ENCODE results near the gene CHD9NB. TPM values are rescaled to one million over a fixed set of nuclear protein-coding genes. Genes with fewer than 3 reads are reported as not detected.

CHD9NB gene
- polyA plus RNA-seq, 1 of the 3 experiments (the other 2 are of a cell fraction): 2.7 TPM

DNA sequence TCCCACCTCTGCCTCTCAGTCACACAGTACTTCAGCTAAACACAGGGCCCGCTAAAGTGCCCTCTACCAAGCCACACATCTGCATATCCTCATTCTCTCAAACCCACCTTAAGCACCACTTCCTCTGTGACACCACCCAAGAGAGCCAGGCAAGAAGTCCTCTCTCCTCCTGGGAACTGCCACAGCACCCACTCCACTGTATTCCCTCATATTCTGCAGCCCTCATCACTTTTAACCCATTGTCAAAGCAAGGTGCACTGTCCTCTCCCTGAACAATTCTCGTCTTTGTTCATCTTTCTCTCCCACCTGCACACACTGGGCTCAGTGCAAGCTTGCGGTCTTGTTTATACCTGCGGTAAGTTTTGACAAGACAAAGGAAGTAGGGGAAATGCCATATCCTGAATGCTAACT, 15.7 kb upstream of the CHD9NB start:
- H3K4me3 ChIP-seq (ENCODE audit: low read depth in 2 of 2, low read length in 1 of 2): no peak overlapping the region
- H3K9me3 ChIP-seq: no peaks in the 10 kb centered on the region
- ChIA-PET POLR2A (no interaction called here), CTCF (interaction anchor here (5.3 kb wide), 1 partner anchor 14 kb away, joined by 25 read pairs; the partner anchor contains the start of gene CHD9)
- no peak for DNase-seq
- H3K4me1 ChIP-seq (ENCODE audit: control insufficient read depth in 1 of 2, insufficient read depth in 2 of 2, low read depth in 1 of 2, low read length in 1 of 2): peaks cover 11 to 15% of the 10 kb centered on the region in 2 experiments; a peak in 3 of 4 replicates
- no peak overlapping the region for H3K27ac ChIP-seq (ENCODE audit: low read depth in 2 of 2, low read length in 1 of 2)
- H3K9me2 ChIP-seq: no peaks in the 10 kb centered on the region
- TF ChIP-seq, protein P1, sequence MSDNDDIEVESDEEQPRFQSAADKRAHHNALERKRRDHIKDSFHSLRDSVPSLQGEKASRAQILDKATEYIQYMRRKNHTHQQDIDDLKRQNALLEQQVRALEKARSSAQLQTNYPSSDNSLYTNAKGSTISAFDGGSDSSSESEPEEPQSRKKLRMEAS (IDR thresholded peaks at IDR 0.05; ENCODE audit: low read depth): no peak
- no peak for TF ChIP-seq NFIC (IDR thresholded peaks at IDR 0.05; ENCODE audit: borderline replicate concordance)
- no peak for TF ChIP-seq JUND (IDR thresholded peaks at IDR 0.05)
- no peak for TF ChIP-seq GATA2 (CRISPR knock-in tag; IDR thresholded peaks at IDR 0.05)
- no peak for TF ChIP-seq RCOR1 (IDR thresholded peaks at IDR 0.05; ENCODE audit: low read length)
- TF ChIP-seq TCF12 (IDR thresholded peaks at IDR 0.05): no peak
- TF ChIP-seq USF2 (IDR thresholded peaks at IDR 0.05; ENCODE audit: borderline replicate concordance, low read depth, low read length): no peak
- TF ChIP-seq SIN3A (IDR thresholded peaks at IDR 0.05; ENCODE audit: borderline replicate concordance, low read depth, low read length): no peak
- H3K36me3 ChIP-seq (replicated peaks in 1 of 2; ENCODE audit: control insufficient read depth in 1 of 2, insufficient read depth in 2 of 2, low read length in 1 of 2): no peaks in the 10 kb centered on the region
- H3K9ac ChIP-seq: no peak overlapping the region
- H3K27me3 ChIP-seq (ENCODE audit: insufficient read depth): no peaks in the 10 kb centered on the region
- H2AFZ ChIP-seq (ENCODE audit: low read depth): no peak overlapping the region
- peaks cover 58% of the 10 kb centered on the region for H3K79me2 ChIP-seq (ENCODE audit: insufficient read depth)
- no peaks in the 10 kb centered on the region for H4K20me1 ChIP-seq (ENCODE audit: insufficient read depth)
- WGBS (ENCODE audit: low lambda C conversion rate): 98% methylated on average over 4 of the region's 4 CpGs
- H3F3A ChIP-seq (replicated peaks; ENCODE audit: insufficient read depth): no peaks in the 10 kb centered on the region
- no peak overlapping the region for H3K4me2 ChIP-seq

DNA sequence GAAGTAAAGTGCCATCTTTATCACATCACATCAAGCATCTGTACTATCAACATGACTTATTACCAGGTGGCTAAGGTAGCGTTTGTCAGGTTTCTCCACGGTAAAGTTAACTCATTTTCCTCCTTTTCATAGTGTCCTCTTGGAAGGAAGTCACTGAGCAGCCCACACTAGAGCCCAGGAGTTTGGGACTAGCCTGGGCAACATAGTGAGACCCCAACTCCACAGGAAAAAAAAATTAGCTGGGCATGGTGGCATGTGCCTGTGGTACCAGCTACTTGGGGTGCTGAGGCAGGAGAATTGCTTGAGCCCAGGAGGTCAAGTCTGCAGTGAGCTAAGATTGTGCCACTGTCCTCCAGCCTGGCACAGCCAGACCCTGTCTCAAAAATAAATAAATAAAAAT, 15.0 kb upstream of the CHD9NB start:
- Histone ChIP-seq H3K27me3 (ENCODE audit: insufficient read depth) (no peaks in the 10 kb centered on the region), H3K36me3 (replicated peaks in 1 of 2; ENCODE audit: control insufficient read depth in 1 of 2, insufficient read depth in 2 of 2, low read length in 1 of 2) (no peaks in the 10 kb centered on the region), H3K4me1 (ENCODE audit: control insufficient read depth in 1 of 2, insufficient read depth in 2 of 2, low read depth in 1 of 2, low read length in 1 of 2) (peaks cover 11 to 15% of the 10 kb centered on the region in 2 experiments; a peak in 3 of 4 replicates), H3K27ac (ENCODE audit: low read depth in 2 of 2, low read length in 1 of 2) (no peak overlapping the region), H3K9me3 (no peaks in the 10 kb centered on the region), H3K79me2 (ENCODE audit: insufficient read depth) (peaks cover 54% of the 10 kb centered on the region), H3F3A (replicated peaks; ENCODE audit: insufficient read depth) (no peaks in the 10 kb centered on the region), H2AFZ (ENCODE audit: low read depth) (no peak overlapping the region), H3K4me3 (ENCODE audit: low read depth in 2 of 2, low read length in 1 of 2) (no peak overlapping the region), H4K20me1 (ENCODE audit: insufficient read depth) (no peaks in the 10 kb centered on the region), H3K4me2 (no peak overlapping the region), H3K9ac (no peak overlapping the region), H3K9me2 (no peaks in the 10 kb centered on the region)
- no peak for DNase-seq
- POLR2A ChIA-PET: no interaction called here
- CTCF ChIA-PET: interaction anchor here (5.3 kb wide), 1 partner anchor 13 kb away, joined by 25 read pairs; the partner anchor contains the start of gene CHD9
- TF ChIP-seq, protein P2, sequence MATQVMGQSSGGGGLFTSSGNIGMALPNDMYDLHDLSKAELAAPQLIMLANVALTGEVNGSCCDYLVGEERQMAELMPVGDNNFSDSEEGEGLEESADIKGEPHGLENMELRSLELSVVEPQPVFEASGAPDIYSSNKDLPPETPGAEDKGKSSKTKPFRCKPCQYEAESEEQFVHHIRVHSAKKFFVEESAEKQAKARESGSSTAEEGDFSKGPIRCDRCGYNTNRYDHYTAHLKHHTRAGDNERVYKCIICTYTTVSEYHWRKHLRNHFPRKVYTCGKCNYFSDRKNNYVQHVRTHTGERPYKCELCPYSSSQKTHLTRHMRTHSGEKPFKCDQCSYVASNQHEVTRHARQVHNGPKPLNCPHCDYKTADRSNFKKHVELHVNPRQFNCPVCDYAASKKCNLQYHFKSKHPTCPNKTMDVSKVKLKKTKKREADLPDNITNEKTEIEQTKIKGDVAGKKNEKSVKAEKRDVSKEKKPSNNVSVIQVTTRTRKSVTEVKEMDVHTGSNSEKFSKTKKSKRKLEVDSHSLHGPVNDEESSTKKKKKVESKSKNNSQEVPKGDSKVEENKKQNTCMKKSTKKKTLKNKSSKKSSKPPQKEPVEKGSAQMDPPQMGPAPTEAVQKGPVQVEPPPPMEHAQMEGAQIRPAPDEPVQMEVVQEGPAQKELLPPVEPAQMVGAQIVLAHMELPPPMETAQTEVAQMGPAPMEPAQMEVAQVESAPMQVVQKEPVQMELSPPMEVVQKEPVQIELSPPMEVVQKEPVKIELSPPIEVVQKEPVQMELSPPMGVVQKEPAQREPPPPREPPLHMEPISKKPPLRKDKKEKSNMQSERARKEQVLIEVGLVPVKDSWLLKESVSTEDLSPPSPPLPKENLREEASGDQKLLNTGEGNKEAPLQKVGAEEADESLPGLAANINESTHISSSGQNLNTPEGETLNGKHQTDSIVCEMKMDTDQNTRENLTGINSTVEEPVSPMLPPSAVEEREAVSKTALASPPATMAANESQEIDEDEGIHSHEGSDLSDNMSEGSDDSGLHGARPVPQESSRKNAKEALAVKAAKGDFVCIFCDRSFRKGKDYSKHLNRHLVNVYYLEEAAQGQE (IDR thresholded peaks at IDR 0.05; ENCODE audit: low read depth, low read length): no peak
- TF ChIP-seq, protein P1 (IDR thresholded peaks at IDR 0.05; ENCODE audit: low read depth): no peak
- no peak for TF ChIP-seq GABPA (IDR thresholded peaks at IDR 0.05; ENCODE audit: low read depth)
- WGBS (ENCODE audit: low lambda C conversion rate): 94% methylated on average over 2 of the region's 2 CpGs
